Duodenal mucosa (tissue), 2 donors: Measurements from ENCODE around the gene FRMD4B.

ENCODE experiments used
- H3K27ac ChIP-seq: one replicate; pipeline ENCODE4 v1.7.0; 2013; ENCODE audit warnings: low read depth, low read length
- H3K27me3 ChIP-seq, 2 donors: one replicate each; pipeline ENCODE4 v1.7.0; 2013; ENCODE audit warnings: low read length in 2 of 2, control low read depth in 1 of 2; ENCODE audit not compliant: insufficient read depth in 2 of 2, control insufficient read depth in 1 of 2
- H3K36me3 ChIP-seq, 2 donors: one replicate each; pipeline ENCODE4 v1.7.0; 2013; ENCODE audit warnings: low read length in 2 of 2, control low read depth in 1 of 2; ENCODE audit not compliant: insufficient read depth in 2 of 2, control insufficient read depth in 1 of 2
- H3K4me1 ChIP-seq, 2 donors: one replicate each; pipeline ENCODE4 v1.7.0; 2013; ENCODE audit warnings: low read length in 2 of 2, control low read depth in 1 of 2; ENCODE audit not compliant: insufficient read depth in 2 of 2, control insufficient read depth in 1 of 2
- H3K4me3 ChIP-seq, 2 donors: one replicate each; pipeline ENCODE4 v1.7.0; 2013; ENCODE audit warnings: low read length in 2 of 2, low read depth in 1 of 2
- H3K9ac ChIP-seq, 2 donors: one replicate each; pipeline ENCODE4 v1.7.0; 2013; ENCODE audit warnings: low read length in 2 of 2, low read depth in 1 of 2
- H3K9me3 ChIP-seq, 2 donors: one replicate each; pipeline ENCODE4 v1.7.0; 2013; ENCODE audit warnings: low read length in 2 of 2, control low read depth in 1 of 2; ENCODE audit not compliant: control insufficient read depth in 1 of 2

Gene FRMD4B

GRCh38 chr3:69385723-69386555 lies at the start of gene FRMD4B:
TSS of gene FRMD4B (minus strand) at chr3:69386088. CDS start at chr3:69385989, 99 bp downstream.
- Histone ChIP-seq H3K4me3 (peak within 1 kb of the TSS; percentile 63 to 69), H3K9me3 (no peaks in the 10 kb centered on the region), H3K4me1 (peaks cover 8 to 11% of the 10 kb centered on the region in 2 donors), H3K36me3 (no peaks in the 10 kb centered on the region), H3K27ac (no peak within 1 kb of the TSS), H3K27me3 (peaks cover 23 to 39% of the 10 kb centered on the region in 2 donors), H3K9ac (peak within 1 kb of the TSS in 1 of 2 donors; percentile 43)

GRCh38 chr3:69433969-69434325 lies 48.1 kb upstream of the FRMD4B start:
- Histone ChIP-seq H3K9me3 (no peaks in the 10 kb centered on the region), H3K36me3 (no peaks in the 10 kb centered on the region), H3K4me3 (no peak overlapping the region)

GRCh38 chr3:69433121-69433968 lies 47.5 kb upstream of the FRMD4B start:
- no peak overlapping the region for H3K27ac ChIP-seq
- no peaks in the 10 kb centered on the region for H3K9me3 ChIP-seq
- no peaks in the 10 kb centered on the region for H3K36me3 ChIP-seq
- no peaks in the 10 kb centered on the region for H3K27me3 ChIP-seq
- no peak overlapping the region for H3K9ac ChIP-seq
- peaks cover 0 to 6% of the 10 kb centered on the region in 2 donors for H3K4me1 ChIP-seq
- no peak overlapping the region for H3K4me3 ChIP-seq

More at GRCh38 chr3:69433969-69434325, 48.1 kb upstream of the FRMD4B start:
- Histone ChIP-seq H3K4me1 (peaks cover 0 to 6% of the 10 kb centered on the region in 2 donors), H3K27me3 (no peaks in the 10 kb centered on the region), H3K9ac (no peak overlapping the region), H3K27ac (no peak overlapping the region)

GRCh38 chr3:69428657-69429255 lies 42.9 kb upstream of the FRMD4B start:
- no peaks in the 10 kb centered on the region for H3K9me3 ChIP-seq
- no peaks in the 10 kb centered on the region for H3K27me3 ChIP-seq

GRCh38 chr3:69426967-69427304 lies 41.0 kb upstream of the FRMD4B start:
- no peak overlapping the region for H3K27ac ChIP-seq
- H3K9me3 ChIP-seq, result no peaks in the 10 kb centered on the region
- no peaks in the 10 kb centered on the region for H3K27me3 ChIP-seq
- H3K9ac ChIP-seq, result no peak overlapping the region
- no peaks in the 10 kb centered on the region for H3K4me1 ChIP-seq
- H3K4me3 ChIP-seq, result no peak overlapping the region
- no peaks in the 10 kb centered on the region for H3K36me3 ChIP-seq

More at GRCh38 chr3:69428657-69429255, 42.9 kb upstream of the FRMD4B start:
- H3K4me3 ChIP-seq, result no peak overlapping the region
- no peak overlapping the region for H3K27ac ChIP-seq
- peaks cover 0 to 2% of the 10 kb centered on the region in 2 donors for H3K4me1 ChIP-seq
- H3K9ac ChIP-seq, result no peak overlapping the region
- no peaks in the 10 kb centered on the region for H3K36me3 ChIP-seq

- H3K36me3 ChIP-seq, result no peaks in the 10 kb centered on the region
- H3K4me3 ChIP-seq, result no peak overlapping the region
- H3K27ac ChIP-seq, result no peak overlapping the region
- no peaks in the 10 kb centered on the region for H3K27me3 ChIP-seq
- H3K4me1 ChIP-seq, result no peaks in the 10 kb centered on the region
- H3K9ac ChIP-seq, result no peak overlapping the region
- no peaks in the 10 kb centered on the region for H3K9me3 ChIP-seq
Observed at GRCh38 chr3:69426291-69426966, 40.5 kb upstream of the FRMD4B start.

GRCh38 chr3:69425249-69425648 lies 39.4 kb upstream of the FRMD4B start:
- Histone ChIP-seq H3K9ac (no peak overlapping the region), H3K4me3 (no peak overlapping the region), H3K9me3 (no peaks in the 10 kb centered on the region), H3K4me1 (no peaks in the 10 kb centered on the region), H3K36me3 (no peaks in the 10 kb centered on the region), H3K27me3 (no peaks in the 10 kb centered on the region), H3K27ac (no peak overlapping the region)

- Histone ChIP-seq H3K4me1 (no peaks in the 10 kb centered on the region), H3K9ac (no peak overlapping the region), H3K4me3 (no peak overlapping the region), H3K27me3 (no peaks in the 10 kb centered on the region), H3K27ac (no peak overlapping the region), H3K36me3 (no peaks in the 10 kb centered on the region), H3K9me3 (no peaks in the 10 kb centered on the region)
Observed at GRCh38 chr3:69423463-69424155, 37.7 kb upstream of the FRMD4B start.

GRCh38 chr3:69422751-69423150 lies 36.9 kb upstream of the FRMD4B start:
- no peaks in the 10 kb centered on the region for H3K36me3 ChIP-seq
- no peaks in the 10 kb centered on the region for H3K9me3 ChIP-seq
- no peak overlapping the region for H3K27ac ChIP-seq
- H3K4me1 ChIP-seq, result no peaks in the 10 kb centered on the region
- no peak overlapping the region for H3K4me3 ChIP-seq
- no peaks in the 10 kb centered on the region for H3K27me3 ChIP-seq
- no peak overlapping the region for H3K9ac ChIP-seq
